Measurements from ENCODE around the gene GNAQ.

DNA sequence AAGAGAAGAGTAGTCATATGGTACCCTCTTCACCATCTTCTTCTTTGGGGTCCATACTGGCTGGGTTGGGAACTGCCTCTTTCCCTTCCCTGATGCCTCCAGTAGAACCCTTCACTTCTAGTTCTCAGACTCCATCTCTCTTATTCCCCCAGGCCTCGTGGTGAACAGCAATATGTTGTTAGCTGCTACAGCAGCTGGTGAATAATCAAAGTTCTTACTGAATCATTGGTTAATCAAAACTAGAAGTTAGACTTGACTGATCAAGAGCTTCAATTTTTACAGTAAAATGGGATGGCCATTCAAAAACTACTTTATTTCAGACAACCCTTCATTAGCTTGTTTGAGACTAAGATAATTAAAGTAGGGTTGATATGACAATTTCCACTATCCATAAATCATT lies 192.6 kb downstream of the GNAQ start:
- TF ChIP-seq, protein P1, sequence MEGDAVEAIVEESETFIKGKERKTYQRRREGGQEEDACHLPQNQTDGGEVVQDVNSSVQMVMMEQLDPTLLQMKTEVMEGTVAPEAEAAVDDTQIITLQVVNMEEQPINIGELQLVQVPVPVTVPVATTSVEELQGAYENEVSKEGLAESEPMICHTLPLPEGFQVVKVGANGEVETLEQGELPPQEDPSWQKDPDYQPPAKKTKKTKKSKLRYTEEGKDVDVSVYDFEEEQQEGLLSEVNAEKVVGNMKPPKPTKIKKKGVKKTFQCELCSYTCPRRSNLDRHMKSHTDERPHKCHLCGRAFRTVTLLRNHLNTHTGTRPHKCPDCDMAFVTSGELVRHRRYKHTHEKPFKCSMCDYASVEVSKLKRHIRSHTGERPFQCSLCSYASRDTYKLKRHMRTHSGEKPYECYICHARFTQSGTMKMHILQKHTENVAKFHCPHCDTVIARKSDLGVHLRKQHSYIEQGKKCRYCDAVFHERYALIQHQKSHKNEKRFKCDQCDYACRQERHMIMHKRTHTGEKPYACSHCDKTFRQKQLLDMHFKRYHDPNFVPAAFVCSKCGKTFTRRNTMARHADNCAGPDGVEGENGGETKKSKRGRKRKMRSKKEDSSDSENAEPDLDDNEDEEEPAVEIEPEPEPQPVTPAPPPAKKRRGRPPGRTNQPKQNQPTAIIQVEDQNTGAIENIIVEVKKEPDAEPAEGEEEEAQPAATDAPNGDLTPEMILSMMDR (IDR thresholded peaks at IDR 0.05), result no peak
- no peak for TF ChIP-seq POLR2A (IDR thresholded peaks at IDR 0.05)
